ENCODE results near the gene KCNH5.

Gene KCNH5

DNA sequence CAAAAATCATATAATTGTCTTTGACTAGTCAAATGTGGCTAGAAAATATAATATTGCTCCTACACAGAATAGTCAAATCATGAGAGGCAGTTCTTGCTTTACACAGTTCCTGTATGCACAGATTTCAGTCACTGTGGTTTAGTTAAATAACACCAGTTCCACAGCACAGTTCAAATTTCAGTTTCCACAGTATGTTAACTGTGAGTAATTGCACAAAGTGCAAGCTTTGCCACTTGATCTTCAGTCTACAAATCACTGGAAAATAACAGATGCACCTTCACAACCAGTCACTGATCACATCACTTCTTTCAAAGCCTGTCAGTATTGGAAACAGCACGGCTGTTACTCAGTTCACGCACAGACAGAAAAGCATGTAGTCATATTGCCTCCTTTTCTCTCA, 38.7 kb downstream of the KCNH5 start:
- DNase-seq (ENCODE audit: low read depth): no peak

DNA sequence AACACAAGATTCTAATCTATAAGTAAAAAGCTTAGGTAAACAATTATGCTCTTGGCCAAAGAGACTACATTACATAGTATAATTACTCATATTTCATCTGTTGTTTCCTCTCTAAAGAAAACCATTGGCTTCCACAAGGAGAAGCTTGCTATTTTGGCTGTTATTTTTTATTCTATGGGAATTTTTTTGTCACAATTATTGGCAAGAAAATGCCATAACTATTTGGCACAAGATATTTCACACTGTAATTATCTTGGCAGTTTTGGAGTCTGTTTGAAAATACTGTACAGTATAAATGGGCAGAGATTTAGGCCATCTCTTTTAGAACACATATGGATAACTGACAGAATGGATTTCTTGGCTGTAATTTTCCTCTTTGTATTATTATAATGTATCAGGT, 51.2 kb downstream of the KCNH5 start:
- no peak for DNase-seq (ENCODE audit: low read depth)

DNA sequence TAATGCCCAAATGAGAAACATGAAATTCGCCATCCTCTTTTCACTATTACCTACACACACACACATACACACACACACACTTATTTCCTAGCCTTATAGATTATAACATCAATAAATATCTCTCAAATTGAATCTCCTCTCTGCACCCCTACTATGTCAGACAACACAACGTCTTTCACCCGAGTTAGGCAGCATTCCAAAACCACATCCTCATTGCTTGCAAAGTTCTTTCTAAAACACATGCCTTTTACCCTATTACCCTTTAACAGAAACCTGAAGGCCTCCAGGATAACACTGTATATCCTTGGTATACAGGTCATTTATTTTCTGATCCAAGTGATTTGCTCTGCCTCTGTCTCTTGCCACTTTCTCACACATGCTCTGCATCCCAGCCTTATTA, 56.3 kb downstream of the KCNH5 start:
- no peak for DNase-seq (ENCODE audit: low read depth)

- no peak for DNase-seq (ENCODE audit: low read depth)
These were observed 61.4 kb downstream of the KCNH5 start for GRCh38 chr14:62983821-62984220.

GRCh38 chr14:62980693-62981092, 64.6 kb downstream of the KCNH5 start:
- no peak for DNase-seq (ENCODE audit: low read depth)

DNA sequence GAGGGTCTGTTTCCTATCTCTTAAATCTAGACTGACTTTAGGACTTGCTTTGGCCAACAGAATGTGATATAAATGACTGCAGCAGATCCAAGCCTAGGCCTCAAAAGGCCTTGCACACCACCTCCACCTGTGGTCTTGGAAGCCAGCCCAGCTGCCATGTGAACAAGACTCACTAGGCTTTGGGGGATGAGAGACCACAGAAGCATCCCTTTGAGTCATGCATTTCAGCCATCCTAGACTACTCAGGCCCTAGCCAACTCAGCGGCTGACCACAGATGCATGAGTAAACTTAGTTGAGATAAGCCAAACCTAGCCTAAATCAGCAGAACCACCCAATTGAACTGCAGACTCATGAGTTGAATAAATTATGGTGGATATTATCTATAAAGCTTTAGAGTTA, 87.7 kb downstream of the KCNH5 start:
- DNase-seq (ENCODE audit: low read depth): no peak

- DNase-seq (ENCODE audit: low read depth): no peak
These were observed 88.8 kb downstream of the KCNH5 start for GRCh38 chr14:62956413-62956812.

- DNase-seq (ENCODE audit: low read depth): no peak
These were observed 91.1 kb downstream of the KCNH5 start for GRCh38 chr14:62954165-62954564.

DNA sequence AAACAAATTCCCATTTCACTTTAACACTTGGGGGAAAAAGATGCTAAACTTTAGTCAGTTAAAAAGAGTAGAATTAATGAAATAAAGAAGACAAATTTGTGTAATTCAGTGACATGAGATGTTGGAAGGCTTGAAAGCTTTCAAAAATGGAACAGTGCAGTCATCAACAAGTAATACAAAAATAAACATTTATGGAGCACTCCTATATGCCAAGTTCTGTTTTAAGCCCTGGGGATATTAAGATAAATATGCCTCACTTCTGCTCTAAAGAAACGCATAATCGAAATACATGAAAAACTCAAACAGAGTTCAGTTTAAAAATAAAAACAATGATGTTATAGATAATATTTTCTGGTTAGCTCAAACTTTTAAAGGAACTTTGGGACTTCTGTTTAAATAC, 93.0 kb downstream of the KCNH5 start:
- DNase-seq (ENCODE audit: low read depth): no peak

GRCh38 chr14:62947301-62947700, 98.0 kb downstream of the KCNH5 start:
- no peak for DNase-seq (ENCODE audit: low read depth)

GRCh38 chr14:62946221-62946620, 99.0 kb downstream of the KCNH5 start:
- DNase-seq (ENCODE audit: low read depth): no peak

GRCh38 chr14:62943202-62943601, 102.1 kb downstream of the KCNH5 start:
- DNase-seq (ENCODE audit: low read depth): no peak

GRCh38 chr14:62939970-62940369, 105.3 kb downstream of the KCNH5 start:
- no peak for DNase-seq (ENCODE audit: low read depth)

DNA sequence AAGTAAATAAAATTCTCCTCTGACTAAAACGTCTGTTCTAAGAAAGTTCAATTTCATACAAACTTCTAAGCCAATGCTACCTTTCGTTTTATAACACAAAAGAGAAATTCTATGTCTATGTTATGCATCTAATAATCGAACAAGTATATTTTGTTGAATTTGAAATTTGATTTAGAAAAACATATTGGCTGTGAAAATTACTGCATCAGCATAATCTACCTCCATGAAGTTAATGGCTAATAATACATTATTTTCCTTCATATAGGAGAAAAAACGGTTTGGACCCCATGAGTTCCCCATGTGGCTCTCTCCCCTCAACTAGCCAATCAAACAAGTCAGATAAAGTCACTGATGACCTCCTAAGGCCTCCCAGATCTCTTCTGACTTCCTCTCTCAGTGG, 106.5 kb downstream of the KCNH5 start:
- DNase-seq (ENCODE audit: low read depth): no peak

GRCh38 chr14:62934439-62934838, 110.8 kb downstream of the KCNH5 start:
- no peak for DNase-seq (ENCODE audit: low read depth)

DNA sequence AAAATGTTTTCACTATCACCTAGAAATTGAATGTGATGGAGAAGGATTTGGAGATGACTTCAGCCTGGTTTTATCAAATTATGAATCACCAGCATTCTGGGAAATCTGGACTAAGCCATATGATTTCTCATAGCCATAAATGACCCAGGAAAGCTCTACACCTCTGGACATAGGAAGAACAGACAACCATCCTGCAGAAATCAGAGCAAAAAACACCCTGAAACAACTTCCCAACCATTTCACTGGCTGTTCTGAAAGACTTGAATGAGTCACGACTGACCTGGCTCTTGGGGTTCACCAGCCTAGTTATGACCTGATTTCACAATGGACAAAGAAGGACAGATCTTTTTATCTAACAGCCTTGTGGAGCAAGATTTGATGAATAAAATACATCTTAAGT, 123.8 kb downstream of the KCNH5 start:
- no peak for DNase-seq (ENCODE audit: low read depth)

- DNase-seq (ENCODE audit: low read depth): no peak
These were observed 128.7 kb downstream of the KCNH5 start for GRCh38 chr14:62916551-62916950.

DNA sequence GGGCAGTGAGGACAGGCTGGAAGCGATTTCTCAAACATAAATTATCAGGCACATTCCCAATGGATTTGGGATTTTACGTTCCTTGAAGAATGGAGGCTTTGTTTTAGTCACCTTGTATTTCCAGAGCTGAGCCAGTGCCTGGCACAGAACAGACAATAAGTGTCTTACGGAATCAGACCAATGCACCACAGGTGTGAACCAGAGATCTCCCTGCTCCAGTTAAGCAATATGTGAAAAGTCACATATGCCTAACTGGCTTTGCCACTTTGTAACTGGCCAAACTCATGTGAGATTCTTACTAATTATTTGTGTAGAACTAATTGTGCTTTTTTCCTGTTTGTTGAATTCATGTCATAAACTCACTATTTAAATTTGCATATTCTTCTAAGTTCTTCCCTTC, 130.4 kb downstream of the KCNH5 start:
- no peak for DNase-seq (ENCODE audit: low read depth)

GRCh38 chr14:62914025-62914424, 131.2 kb downstream of the KCNH5 start:
- no peak for DNase-seq (ENCODE audit: low read depth)

- no peak for DNase-seq (ENCODE audit: low read depth)
These were observed 136.8 kb downstream of the KCNH5 start for GRCh38 chr14:62908506-62908905.

DNA sequence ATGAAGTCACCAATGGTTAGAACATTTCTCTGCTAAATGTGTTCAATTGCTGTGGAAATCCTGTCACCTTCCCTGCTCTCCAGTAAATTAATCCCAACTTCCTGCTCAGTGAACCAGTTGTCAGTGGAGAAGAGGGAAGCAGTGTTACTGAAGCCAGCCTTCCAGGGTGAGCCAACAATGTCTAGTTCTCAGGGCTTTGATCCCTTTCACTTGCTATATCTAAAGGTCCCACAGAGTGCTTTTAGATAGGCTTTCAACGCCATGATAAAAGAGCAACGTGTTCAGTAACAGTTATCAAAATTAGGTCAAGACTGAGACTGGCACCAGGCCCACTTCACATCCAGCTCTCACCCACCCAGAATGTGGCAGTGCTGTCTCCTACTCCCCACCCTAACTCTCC, 139.7 kb downstream of the KCNH5 start:
- no peak for DNase-seq (ENCODE audit: low read depth)

GRCh38 chr14:62897771-62898170, 147.5 kb downstream of the KCNH5 start:
- no peak for DNase-seq (ENCODE audit: low read depth)

DNA sequence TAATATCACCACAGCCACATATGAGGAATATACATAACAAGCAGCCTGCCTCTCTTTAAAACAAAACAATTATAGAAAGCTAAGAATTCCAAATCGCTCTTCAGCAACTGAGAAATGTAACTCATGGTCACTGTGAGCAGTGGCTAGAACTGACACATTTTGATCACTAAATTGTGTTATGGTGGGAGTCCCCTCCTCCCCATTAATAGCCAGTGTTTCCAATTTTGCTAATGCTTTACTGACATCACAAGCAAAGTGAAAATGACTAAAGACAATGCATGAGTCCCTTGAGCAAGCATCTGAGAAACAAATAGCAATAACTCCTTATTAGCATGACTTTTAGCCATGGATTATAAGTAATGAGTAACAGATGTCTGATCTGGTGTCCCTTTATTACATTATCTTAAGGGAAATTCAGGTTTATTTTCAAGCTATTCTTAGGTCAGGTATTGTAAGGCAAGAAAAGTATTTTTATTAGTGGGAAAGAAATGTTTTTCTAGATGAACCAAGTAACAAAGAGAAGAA, 148.3 kb downstream of the KCNH5 start:
- no peak for DNase-seq (ENCODE audit: low read depth)

DNA sequence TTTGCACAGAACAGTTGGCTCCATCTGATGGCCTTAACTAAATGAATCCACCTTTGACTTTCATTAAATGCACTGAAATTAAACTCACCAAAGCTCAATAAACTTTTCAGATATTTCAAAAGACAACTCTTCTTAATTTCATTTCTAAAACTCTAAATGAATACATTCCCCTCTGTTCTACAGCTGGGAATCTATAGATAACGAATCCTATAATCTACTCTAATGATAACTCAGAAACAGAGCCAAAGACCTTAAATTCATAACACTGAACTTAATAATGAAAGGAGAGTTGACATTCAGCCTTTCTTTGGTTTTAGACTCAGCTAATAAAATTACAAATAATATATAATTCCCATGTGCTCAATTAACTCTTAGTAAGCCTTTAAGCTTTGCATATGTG, 150.5 kb downstream of the KCNH5 start:
- no peak for DNase-seq (ENCODE audit: low read depth)

DNA sequence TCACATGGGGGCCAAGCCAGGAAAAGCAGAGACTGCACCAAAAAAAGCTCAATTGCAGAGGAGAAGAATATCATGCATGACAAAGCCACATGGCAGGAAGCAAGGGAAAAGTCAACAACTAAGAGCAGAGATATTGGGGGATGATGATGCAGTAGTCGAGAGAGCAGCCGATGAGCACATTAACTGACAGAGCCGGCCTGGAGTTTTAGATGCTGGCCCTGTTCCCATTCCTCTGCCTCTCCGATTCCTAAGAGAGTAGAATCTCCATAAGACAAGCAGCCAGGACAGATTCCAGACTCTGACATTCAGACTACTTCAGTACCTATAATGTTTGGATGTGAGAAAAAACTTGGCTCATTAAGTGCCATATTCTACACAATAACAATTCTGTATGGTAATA, 155.9 kb downstream of the KCNH5 start:
- no peak for DNase-seq (ENCODE audit: low read depth)
